AG20443 (cell line): Measurements from ENCODE around the gene LANCL2.
A peak's percentile ranks its signal among the peaks of the same experiment; 100 is the strongest.

Source experiments
- DNase-seq: peaks from one replicate; pipeline ENCODE4 v3.0.0; 2012; ENCODE audit warnings: low spot score, mixed read lengths

LANCL2 gene

DNA sequence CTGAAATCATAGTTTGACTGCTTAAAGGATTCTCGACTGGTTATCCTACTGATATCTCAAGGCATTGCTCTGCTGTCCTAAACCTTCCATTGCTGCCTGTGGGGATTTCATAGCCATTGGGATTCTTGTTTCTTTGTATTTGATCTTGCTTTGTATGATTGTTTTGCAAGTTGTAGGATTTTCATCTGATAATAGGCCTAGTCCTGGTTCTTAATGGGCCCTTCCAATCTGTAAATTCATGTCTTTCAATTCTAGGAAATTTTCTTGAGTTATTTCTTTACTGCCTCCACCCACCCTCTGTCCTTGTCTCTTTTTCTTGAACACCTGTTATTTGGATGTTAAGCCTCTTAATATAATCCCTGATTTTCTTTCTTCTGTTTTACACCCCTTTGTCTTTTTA lies 72.2 kb downstream of the LANCL2 start:
- DNase-seq = no peak

DNA sequence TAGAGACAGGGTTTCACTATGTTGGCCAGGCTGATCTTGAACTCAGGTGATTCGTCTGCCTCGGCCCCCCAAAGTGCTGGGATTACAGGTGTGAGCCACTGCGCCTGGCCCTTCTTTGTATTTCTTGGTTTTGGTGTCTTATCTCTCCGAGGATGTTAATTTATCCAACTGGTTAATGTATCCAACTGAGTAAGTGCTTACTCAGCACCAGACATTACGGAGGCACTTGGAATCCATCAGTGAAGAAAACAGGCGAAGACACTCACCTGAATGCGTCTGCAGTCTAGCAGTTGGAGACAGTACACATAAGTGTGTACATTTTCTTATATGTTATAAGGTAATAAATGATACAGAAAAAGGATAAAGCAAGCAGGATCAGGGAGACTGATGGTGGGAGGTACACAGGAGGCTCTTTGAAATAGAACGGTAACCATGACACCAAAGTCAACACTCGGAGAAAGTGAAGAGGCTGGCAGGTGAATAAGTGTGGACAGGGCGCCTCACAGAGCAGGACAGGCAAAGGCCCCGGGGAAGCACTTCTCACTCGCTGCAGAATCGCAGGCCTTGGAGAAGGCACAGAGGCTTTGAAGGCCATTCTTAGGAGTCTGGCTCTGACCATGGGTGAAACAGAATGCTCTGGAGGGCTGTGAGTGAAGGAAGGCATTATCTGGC lies 73.1 kb downstream of the LANCL2 start:
- DNase-seq = no peak

DNA sequence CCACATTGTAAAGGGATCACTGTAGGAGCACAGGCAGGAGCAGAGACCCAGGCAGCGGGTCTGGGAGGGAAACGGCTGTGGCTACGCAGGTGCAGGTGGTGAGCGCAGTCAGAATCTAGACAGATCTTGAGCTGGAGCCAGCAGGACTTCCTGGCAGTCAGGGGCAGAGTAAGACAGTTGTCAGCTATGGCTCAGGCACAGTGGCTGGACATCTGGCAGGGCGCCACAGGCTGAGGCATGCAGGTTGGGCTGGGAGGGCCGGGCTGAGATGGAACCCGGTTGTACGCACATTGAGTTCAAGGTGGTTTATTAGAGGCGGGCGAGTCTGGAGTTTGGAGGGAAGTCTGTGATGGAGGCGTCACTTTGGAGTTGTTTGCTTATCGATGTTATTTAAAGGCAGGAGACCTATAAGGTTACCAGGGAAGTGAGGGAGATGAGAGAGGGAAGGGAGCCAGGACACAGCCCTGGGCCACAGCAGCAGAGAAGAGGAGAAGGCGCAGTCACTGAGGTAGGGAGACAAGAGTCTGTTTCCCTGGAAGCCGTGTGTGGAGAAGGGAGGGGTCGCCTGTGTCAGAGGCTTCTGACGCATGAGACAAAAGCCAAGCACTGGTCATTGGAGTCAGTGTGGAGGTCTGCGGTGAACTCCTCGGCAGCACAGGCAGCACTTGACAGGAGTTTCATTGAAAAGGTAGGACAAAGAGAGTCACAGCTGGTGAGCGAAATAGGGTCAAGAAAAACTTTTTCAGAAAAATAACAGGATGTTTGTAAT lies 73.8 kb downstream of the LANCL2 start:
- DNase-seq = no peak

DNA sequence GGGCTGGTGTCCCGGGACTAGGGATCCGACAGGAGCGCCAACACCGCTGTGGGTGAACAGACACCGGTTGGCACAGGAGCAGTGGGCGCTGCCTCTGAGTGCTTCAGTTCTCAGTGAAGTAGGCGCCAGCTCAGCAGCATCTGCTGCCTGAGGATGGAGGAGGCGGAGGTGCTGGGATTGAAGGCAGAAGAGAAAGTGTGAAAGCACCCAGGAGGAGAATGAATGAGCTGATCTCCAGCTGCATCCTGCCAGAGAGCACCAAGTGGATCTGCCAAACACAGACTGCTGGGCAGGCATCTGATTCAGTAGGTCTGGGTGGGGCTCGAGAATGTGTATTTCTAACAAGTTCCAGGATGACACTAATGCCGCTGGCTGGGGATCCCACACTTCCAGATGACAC lies 74.5 kb downstream of the LANCL2 start:
- peak; percentile 64 for DNase-seq

DNA sequence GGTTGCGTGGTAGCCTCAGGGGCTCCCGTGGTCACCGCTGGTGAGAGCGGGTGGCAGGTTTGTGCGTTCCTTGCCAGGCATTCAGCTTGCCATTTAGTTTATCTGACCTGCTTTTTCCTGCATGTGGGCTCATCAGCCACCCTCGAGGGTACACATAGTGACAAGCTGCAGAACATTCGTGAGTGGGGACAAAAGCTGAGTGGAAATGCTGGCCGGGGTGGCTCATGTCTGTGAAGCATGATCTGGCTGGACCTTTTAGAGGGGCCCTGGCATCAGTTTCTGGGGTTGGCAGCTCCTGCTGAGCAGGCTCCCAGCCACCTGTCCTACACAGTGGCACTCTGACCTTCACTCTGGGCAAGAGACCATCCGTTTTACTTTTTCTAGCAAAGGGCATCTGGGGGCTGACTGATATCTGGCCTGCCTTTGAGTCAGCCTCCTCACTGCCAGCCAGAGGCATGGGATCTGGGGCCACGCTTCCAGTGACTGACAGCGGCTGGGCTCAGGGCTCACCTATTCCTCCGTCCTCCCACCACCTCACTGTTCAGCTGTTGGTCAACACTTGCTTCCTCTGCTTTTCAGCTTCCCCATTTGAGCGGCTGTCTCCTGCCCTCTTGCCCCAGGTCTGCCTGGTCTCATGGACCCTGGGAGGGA lies 75.0 kb downstream of the LANCL2 start:
- no peak for DNase-seq

DNA sequence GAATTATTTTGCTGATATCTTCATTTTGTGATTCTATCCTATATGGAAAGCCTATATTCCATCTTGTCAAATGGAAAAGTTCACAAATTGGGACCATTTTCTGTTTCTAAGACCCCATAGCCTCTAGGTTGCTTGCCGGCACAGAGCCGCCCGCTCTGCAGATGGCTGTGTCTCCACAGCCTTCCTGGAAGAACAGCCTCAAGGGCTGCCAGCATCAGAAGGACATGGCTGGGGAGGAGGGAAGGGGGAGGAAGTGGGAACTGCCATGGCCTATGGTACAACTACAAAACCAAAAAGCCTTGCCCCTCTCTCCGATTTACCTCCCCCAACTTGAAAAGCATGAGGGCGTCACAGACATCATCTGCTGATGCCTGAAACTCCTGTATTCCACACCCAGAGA lies 75.9 kb downstream of the LANCL2 start:
- no peak for DNase-seq

DNA sequence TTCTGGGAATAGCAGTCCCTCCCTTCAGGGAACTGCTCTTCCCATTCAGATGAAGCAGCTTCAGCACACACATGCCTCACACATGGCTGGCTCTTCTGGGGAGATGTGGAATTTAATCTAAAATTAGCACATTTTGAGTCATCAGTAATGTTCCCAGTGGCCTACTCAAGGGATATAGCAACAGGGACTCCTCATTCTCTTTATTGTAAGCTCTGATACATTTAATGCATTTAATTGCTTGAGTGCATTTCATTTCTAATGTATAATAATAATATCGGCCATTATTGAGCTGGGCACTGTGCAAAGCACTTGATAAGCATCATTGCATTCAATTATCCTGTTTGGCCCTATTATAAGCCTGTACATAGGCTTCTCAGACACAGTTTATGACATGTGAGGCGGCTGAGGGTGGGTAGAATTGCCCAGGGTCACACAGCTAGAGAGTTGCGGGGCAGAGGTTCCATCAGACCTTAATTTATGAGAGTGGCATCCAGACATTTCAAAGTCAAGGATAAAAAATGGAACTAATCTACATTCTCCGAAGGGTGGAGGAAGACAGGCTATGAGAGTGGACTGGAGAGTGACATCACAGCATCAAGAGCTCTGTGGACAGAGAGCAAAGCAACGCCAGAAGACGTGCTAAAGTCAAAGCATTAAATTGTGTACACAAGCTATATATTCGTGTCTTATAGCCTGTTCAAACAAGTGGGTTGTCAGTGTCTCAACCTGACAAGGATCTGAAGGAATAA lies 76.8 kb downstream of the LANCL2 start:
- peak; percentile 87 for DNase-seq

DNA sequence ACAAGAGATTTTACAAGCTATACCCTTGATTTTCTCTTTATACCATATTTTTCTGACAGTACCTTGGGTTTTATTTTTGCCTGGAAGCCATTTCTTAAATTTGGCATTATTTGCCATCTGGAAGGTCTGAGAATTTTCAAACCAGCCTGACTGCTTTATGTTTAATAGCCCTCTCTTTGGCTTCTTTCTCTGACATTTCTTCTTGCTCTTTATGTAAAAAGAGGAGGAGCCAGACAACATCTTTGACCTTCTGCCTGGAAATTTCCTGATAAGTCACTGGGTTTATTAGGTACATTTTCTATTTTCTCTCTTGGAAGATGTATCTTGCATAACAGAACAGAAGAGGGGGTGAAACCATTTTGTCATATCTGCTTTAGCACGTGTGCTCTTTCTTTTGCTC lies 79.6 kb downstream of the LANCL2 start:
- no peak for DNase-seq

DNA sequence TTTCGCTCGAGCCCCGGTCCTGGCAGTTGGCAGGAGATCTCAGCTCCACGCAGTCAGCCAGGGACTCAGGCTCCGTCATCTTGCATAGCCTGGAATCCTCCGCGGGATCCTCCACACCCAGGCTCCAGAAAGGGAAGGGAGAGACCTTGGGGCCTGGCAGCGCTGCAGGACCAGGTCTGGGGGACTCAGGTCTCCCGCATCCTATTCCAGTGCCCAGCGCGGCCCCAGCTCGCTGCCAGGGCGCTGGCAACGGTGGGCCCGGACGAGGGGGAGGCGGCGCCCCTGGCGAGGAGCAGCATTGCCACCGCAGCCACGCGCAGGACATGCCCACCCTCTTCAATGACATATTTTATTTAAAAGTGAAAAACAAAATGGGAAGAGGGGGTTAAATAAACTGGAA lies 83.4 kb downstream of the LANCL2 start:
- DNase-seq = no peak

DNA sequence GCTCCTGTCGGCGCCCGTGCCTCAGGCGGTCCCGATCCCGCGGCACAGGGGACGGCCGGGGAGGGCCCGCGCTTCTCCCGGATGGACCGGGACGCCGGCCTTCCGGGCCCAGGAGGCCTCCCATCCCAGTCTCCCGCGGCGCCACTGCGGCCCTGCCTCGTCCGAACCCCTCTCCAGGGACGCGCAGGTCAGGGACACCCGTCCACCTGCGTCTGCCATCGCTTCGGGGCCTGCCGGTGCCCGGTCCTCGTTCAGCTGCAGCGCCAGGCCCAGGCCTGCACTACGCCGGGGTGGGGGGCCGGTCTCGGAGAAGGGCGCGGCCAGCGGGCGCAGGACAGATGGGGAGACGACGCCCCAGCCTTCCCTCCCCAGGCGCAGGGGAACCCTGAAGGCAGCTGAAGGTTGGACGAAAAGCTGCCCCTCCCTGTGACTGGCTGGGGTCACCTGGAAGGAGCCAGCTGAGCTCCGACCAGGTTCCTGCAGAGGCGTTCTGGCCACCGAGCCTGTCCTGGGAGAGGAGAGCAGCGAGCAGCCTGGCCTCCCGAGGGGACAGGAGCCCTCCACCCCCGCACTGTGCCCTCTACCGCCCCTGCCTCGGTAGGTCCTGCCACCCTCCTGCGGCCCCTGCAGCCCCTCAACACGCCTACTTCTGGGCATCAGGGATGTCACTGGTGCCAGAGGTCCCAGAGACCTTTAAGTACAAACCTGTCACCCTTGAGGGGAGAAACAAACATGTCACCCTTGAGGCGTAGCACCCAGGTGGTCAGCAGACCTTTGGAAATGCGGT lies 84.3 kb downstream of the LANCL2 start:
- DNase-seq = no peak

DNA sequence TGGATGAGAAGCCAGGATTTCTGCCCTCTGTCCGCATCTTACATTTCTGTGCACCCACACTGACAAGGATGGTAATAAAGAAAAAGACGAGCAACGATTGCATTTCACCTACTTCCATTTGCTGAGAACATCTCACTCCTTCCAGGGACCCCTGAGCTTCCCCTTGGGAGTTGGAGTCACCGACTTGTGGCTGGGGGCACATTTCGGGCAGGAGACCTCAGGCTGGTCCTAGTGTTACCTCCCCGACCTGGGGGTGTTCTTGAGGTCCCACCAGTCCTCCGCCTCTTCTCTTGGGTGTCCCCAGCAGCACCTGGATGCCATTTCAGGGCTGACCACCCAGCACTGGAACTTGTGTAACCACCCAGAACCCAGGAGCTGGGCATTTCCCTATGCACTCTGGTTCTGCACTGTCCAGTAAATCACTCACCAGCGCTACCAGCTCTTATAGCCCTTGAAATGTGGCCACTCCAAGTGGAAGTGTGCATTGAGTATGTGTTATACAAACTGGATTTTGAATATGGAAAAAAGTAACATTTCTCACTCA lies 84.9 kb downstream of the LANCL2 start:
- DNase-seq = no peak

DNA sequence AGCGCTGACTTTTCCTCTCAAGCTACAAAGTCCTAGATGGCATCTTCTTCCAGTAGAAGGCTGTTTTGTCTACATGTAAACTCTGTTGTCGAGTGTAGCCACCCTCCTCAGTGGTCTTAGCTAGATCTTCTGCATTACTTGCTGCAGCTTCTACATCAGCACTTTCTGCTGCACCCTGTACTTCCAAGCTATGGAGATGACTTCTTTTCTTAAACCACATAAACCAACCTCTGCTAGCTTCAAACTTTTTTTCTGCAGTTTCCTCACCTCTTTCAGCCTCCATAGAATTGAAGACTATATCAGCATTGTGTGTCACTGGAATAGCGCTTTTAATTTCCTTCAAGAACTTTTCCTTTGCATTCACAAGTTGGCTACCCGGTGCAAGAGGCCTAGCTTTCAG lies 87.8 kb downstream of the LANCL2 start:
- no peak for DNase-seq

DNA sequence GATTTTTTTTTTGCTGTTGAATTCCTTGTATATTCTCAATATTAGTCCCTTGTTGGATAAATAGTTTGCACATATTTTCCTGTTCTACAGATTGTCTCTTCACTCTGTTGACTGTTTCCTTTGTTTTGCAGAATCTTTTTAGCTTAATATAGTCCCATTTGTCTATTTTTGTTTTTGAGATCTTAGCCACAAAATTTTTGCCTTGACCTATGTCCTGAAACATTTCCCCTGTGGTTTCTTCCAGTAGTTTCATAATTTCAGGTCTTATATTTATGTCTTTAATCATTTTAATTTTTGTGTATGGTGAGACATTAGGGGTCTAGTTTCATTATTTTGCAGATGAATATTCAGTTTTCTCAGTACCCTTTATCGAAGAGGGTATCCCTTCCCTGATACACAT lies 92.7 kb downstream of the LANCL2 start:
- no peak for DNase-seq

DNA sequence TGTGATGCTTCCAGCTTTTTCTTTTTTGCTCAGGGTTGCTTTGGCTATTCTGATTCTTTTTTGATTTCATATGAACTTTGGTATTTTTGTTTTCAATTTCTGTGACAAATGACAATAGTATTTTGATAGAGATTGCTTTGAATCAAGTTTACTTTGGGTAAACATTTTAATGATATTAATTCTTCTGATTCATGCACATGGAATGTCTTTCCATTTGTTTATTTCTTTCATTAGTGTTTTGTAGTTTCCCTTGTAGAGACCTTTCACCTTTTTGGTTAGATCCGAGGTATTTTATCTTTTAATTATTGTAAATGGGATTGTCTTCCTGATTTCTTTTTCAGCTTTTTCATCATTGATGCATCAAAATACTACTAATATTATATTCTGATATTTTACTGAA lies 93.2 kb downstream of the LANCL2 start:
- DNase-seq = no peak

DNA sequence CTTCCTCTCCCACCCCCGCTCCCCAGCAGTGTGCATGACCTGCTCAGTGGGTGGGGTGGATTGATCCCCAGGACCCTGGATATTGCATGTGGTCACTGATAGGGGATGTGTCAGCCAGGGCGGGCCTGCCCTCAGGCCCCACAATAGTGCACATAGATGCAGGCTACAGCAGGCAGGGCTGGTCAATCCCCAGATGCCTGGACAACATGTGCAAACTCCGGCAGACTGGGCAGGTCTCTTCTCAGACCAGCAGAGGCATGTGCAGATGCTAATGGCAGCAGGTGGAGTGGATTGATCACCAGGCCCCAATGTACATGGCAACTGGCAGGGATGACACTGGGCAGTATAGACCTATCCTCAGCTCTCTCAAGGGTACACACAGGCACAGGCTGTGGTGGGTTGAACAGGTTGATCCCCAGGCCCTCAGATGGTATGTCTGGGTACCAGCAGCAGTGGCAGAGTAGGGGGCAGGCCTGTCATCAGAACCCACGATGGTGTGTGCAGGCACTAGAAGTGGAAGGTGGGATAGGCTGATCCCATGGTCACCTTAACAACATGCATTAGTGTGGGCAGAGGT lies 98.6 kb downstream of the LANCL2 start:
- DNase-seq = peak; percentile 2

DNA sequence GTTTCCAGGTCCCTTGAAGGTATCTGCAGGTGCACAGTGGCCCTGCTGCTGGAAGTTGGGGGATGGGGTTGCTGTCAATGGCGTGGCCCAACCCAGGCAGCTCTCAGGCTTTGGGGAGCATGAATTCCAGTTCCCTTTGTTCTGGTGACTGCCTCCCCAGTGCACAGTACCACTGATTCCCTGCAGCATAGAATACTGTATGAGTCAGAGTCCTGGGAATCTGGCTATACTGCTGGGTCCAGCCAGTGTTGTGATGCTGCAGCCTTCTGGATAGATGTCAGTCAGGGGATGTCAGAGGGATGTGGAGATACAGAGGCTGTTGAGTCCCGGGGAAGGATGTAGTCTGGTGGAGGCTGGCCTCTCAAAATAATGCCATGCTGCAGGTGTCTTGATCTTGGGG lies 99.3 kb downstream of the LANCL2 start:
- DNase-seq = peak; percentile 7

DNA sequence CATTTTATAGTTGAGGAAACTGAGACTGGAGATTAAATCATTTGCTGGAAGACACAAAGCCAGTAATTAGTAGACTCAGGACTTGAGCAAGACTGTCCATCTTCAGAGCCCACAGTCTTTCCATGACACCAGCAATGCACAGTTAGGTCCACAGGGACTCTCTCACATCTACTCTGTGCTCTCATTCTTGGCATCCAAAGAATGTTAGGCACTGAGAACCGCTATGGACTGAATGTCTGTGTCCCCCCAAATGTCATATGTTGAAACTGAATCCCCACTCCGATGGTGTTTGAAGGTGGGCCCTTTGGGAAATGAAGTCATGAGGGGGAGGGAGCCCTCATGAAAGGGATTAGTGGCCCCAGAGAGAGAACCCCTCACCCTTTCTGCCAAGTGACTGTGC lies 100.6 kb downstream of the LANCL2 start:
- DNase-seq = no peak

DNA sequence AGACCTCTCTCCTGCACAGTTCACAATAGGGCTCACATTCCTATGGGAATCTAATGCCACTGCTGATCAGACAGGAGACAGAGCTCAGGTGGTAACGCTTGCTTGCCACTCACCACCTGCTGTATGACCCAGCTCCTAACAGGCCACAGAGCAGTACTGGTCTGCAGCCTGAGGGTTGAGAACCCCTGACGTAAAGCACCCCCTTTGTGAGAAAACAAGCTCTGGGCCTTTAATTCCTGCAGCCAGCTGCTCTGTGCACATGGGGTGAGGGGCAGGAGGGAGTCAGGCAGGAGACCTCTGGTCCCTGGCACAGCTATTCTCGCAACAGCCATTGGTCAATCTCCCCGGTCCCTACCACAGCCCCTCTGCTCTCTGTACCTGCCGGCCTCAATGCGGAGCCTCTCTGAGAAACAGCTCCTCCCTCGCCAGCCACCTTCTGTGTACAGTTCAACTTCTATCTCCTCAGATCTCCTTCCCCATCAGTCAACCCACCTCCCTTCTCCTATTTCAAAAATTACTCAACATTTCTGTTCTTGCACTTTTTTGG lies 102.0 kb downstream of the LANCL2 start:
- no peak for DNase-seq

DNA sequence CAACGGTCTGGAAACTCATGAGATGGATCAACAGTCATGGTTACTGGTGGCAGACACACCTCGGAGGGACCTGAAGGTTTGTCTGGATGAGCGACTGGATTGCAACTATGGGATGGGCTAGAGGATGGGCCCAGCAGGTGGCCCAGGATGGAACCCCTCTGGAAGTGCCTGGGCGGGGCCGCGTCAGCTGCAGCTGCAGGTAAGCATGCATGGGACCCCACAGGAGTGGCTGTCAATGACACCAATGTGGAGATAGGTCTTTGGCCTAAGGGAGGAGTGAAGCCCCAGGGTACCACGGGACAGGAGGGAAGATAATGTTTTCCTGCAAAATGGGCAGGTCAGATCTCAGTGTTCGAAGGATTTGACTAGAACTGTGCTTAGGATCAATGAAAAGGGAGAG lies 103.4 kb downstream of the LANCL2 start:
- no peak for DNase-seq

DNA sequence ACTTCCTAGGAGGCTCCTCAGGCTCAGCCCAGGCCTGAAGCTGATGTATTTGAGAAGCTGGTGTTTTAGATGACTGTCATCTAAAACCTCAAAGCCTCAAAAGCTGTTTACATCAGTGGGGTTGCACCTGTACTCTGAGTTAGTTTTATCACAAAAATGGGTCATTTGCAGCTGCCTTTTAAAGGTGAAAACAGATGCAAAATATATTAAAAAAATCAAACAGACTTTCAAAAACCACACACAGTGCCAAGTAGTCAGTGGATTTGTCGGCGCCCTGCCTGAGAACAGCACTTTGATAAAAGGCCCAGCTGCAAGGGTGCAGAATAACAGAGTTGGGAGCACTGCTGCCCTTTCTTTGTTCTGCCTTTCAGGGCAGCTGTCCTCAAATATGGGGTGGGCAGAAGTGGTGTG lies 104.1 kb downstream of the LANCL2 start:
- no peak for DNase-seq

DNA sequence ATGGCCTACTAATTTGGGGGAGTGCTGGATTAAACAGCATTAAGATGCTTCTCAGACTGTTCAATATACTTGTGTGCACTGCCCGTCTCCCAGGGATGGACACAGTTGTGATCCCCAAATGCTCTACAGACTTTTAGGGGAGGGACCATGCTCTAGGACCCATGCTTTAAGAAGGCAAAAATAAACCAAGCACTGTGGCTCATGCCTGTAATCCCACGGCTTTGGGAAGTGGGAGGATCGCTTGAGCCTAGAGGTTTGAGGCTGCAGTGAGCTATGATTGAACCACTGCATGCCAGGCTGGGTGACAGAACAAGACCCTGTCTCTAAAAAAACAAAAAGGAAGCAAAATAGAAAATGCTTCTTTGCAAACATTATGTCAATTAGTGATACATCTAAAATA lies 104.6 kb downstream of the LANCL2 start:
- DNase-seq = no peak
